Measurements from ENCODE around the gene MS4A5. TPM values are rescaled to one million over a fixed set of nuclear protein-coding genes. Genes with fewer than 3 reads are reported as not detected.

MS4A5 gene
- polyA plus RNA-seq, 1 donor (not counting 4 experiments of a cell fraction or from before 2014, with no cell fraction given): not detected

DNA sequence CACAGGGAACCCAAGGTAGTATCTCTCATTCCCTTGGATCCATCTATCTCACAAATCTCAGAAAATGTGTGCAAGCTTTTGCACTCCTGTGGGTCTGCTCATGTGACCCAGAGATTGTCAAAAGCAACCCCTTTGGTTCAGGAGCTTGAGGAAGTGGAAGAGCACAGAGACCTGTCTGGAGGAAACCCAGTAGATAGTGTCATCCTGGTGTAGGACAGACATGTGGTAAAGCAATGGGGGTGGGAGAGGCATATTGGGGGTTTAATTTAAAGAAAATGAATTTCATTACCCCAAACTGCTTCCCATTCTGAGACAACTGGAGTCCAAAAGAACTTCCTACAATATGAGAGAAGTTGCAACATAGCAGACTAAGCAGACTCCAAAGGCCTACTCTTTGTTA is 39.0 kb upstream of the MS4A5 start:
- H3K9me1 ChIP-seq (ENCODE audit: control insufficient read depth, extremely low read depth, insufficient read depth, low read length): no peaks in the 10 kb centered on the region
- H3K4me1 ChIP-seq (ENCODE audit: control insufficient read depth, extremely low read depth, insufficient read depth, low read length): no peaks in the 10 kb centered on the region
- no peak overlapping the region for H3K9ac ChIP-seq (ENCODE audit: control insufficient read depth, extremely low read depth, insufficient read depth, low read length)
- no peak overlapping the region for H3K27ac ChIP-seq (ENCODE audit: control insufficient read depth, insufficient read depth, low read length)
- H3K4me2 ChIP-seq (ENCODE audit: control insufficient read depth, extremely low read depth, insufficient read depth, low read depth, low read length): no peak overlapping the region
- FAIRE-seq: no peak
- no peak for DNase-seq (ENCODE audit: low read depth, low spot score)
- H2AFZ ChIP-seq (ENCODE audit: control insufficient read depth, low read length): no peak overlapping the region
- no peaks in the 10 kb centered on the region for H4K20me1 ChIP-seq (ENCODE audit: control insufficient read depth, extremely low read depth, insufficient read depth, low read length)
- dilution Hi-C loops (cut with MboI; ENCODE audit: extremely low pct_ligation_motif_present, low sequenced_read_pairs): no loop called here
- H3K9me3 ChIP-seq (ENCODE audit: control insufficient read depth, low read depth, low read length): no peaks in the 10 kb centered on the region
- no peak for TF ChIP-seq CTCF (optimal IDR thresholded peaks at IDR 0.05 in 1 of 3, IDR thresholded peaks at IDR 0.05 in 1 of 3, conservative IDR thresholded peaks at IDR 0.05 in 1 of 3; ENCODE audit: extremely low read depth in 1 of 3, insufficient read depth in 2 of 3, low read length in 3 of 3)
- no peak for TF ChIP-seq EZH2 (IDR thresholded peaks at IDR 0.05; ENCODE audit: low read length)
- no peaks in the 10 kb centered on the region for H3K27me3 ChIP-seq (ENCODE audit: control insufficient read depth, extremely low read depth, insufficient read depth, low read length)
- H3K79me2 ChIP-seq (ENCODE audit: control insufficient read depth, insufficient read depth, low read length): no peaks in the 10 kb centered on the region
- no peaks in the 10 kb centered on the region for H3K36me3 ChIP-seq (ENCODE audit: control insufficient read depth in 2 of 2, extremely low read depth in 1 of 2, insufficient read depth in 2 of 2, low read length in 2 of 2)
- no peak overlapping the region for H3K4me3 ChIP-seq (ENCODE audit: control insufficient read depth in 2 of 3, extremely low read depth in 1 of 3, insufficient read depth in 2 of 3, low read depth in 1 of 3, low read length in 3 of 3)

GRCh38 chr11:60392361-60392760 is 37.0 kb upstream of the MS4A5 start:
- FAIRE-seq (no peak), DNase-seq (ENCODE audit: low read depth, low spot score) (no peak)
- no peak overlapping the region for H2AFZ ChIP-seq (ENCODE audit: control insufficient read depth, low read length)
- TF ChIP-seq CTCF (optimal IDR thresholded peaks at IDR 0.05 in 1 of 3, IDR thresholded peaks at IDR 0.05 in 1 of 3, conservative IDR thresholded peaks at IDR 0.05 in 1 of 3; ENCODE audit: extremely low read depth in 1 of 3, insufficient read depth in 2 of 3, low read length in 3 of 3): no peak
- TF ChIP-seq EZH2 (IDR thresholded peaks at IDR 0.05; ENCODE audit: low read length): no peak
- no peaks in the 10 kb centered on the region for H3K79me2 ChIP-seq (ENCODE audit: control insufficient read depth, insufficient read depth, low read length)
- no peaks in the 10 kb centered on the region for H4K20me1 ChIP-seq (ENCODE audit: control insufficient read depth, extremely low read depth, insufficient read depth, low read length)
- no peaks in the 10 kb centered on the region for H3K27me3 ChIP-seq (ENCODE audit: control insufficient read depth, extremely low read depth, insufficient read depth, low read length)
- H3K9me3 ChIP-seq (ENCODE audit: control insufficient read depth, low read depth, low read length): no peaks in the 10 kb centered on the region
- no peak overlapping the region for H3K4me3 ChIP-seq (ENCODE audit: control insufficient read depth in 2 of 3, extremely low read depth in 1 of 3, insufficient read depth in 2 of 3, low read depth in 1 of 3, low read length in 3 of 3)
- no peak overlapping the region for H3K4me2 ChIP-seq (ENCODE audit: control insufficient read depth, extremely low read depth, insufficient read depth, low read depth, low read length)
- no peaks in the 10 kb centered on the region for H3K36me3 ChIP-seq (ENCODE audit: control insufficient read depth in 2 of 2, extremely low read depth in 1 of 2, insufficient read depth in 2 of 2, low read length in 2 of 2)
- no peaks in the 10 kb centered on the region for H3K9me1 ChIP-seq (ENCODE audit: control insufficient read depth, extremely low read depth, insufficient read depth, low read length)
- H3K27ac ChIP-seq (ENCODE audit: control insufficient read depth, insufficient read depth, low read length): no peak overlapping the region
- H3K9ac ChIP-seq (ENCODE audit: control insufficient read depth, extremely low read depth, insufficient read depth, low read length): no peak overlapping the region
- no peaks in the 10 kb centered on the region for H3K4me1 ChIP-seq (ENCODE audit: control insufficient read depth, extremely low read depth, insufficient read depth, low read length)
- dilution Hi-C loops (cut with MboI; ENCODE audit: extremely low pct_ligation_motif_present, low sequenced_read_pairs): no loop called here

All from keratinocyte (primary cell).